Liver (tissue), 9 donors: ENCODE results near the gene BEGAIN. TPM values are rescaled to one million over a fixed set of nuclear protein-coding genes. Genes with fewer than 3 reads are reported as not detected.

Experiments
- DNase-seq: peaks from one replicate; pipeline ENCODE4 v3.0.0-alpha.2; 2017; ENCODE audit warnings: low spot score
- H3K27ac ChIP-seq, 2 donors: one replicate each; pipeline ENCODE4 v1.7.0; 2013; ENCODE audit warnings: inconsistent platforms in 2 of 2, low read length in 2 of 2, control low read depth in 1 of 2, low read depth in 1 of 2, mild to moderate bottlenecking in 1 of 2
- H3K27me3 ChIP-seq, 4 donors: one replicate each; pipeline versions ENCODE4 v1.6.1 to v1.7.0; 2013; ENCODE audit warnings: low read length in 3 of 4, inconsistent platforms in 1 of 4, mild to moderate bottlenecking in 1 of 4, moderate library complexity in 1 of 4; ENCODE audit not compliant: control insufficient read depth in 4 of 4, insufficient read depth in 4 of 4
- H3K36me3 ChIP-seq, 4 donors: one replicate each; pipeline versions ENCODE4 v1.6.1 to v1.7.0; 2013; ENCODE audit warnings: low read length in 3 of 4, mild to moderate bottlenecking in 3 of 4, low read depth in 1 of 4, moderate library complexity in 1 of 4; ENCODE audit not compliant: control insufficient read depth in 4 of 4, insufficient read depth in 3 of 4
- H3K4me1 ChIP-seq, 4 donors: one replicate each; pipeline versions ENCODE4 v1.6.1 to v1.7.0; 2013; ENCODE audit warnings: low read length in 3 of 4, mild to moderate bottlenecking in 3 of 4, moderate library complexity in 1 of 4; ENCODE audit not compliant: control insufficient read depth in 4 of 4, insufficient read depth in 4 of 4
- H3K4me3 ChIP-seq, 3 donors: one replicate each; pipeline versions ENCODE4 v1.6.1 to v1.7.0; 2013; ENCODE audit warnings: low read length in 3 of 3, control low read depth in 1 of 3, low read depth in 1 of 3, mild to moderate bottlenecking in 1 of 3
- H3K9ac ChIP-seq, 2 donors: one replicate each; pipeline ENCODE4 v1.7.0; 2013; ENCODE audit warnings: low read length in 2 of 2, mild to moderate bottlenecking in 2 of 2, moderate library complexity in 2 of 2, control low read depth in 1 of 2, low read depth in 1 of 2
- H3K9me3 ChIP-seq, 4 donors: one replicate each; pipeline versions ENCODE4 v1.6.1 to v1.7.0; 2013; ENCODE audit warnings: low read length in 3 of 4; ENCODE audit not compliant: control insufficient read depth in 4 of 4
- EGR1 ChIP-seq, 2 donors: IDR thresholded peaks; 2 replicates each; pipeline ENCODE4 v1.6.1; 2016 to 2018; ENCODE audit warnings: antibody characterized with exemption in 2 of 2, low read depth in 2 of 2
- FOXA1 ChIP-seq: IDR thresholded peaks from 2 replicates; pipeline ENCODE4 v1.6.1; 2016; ENCODE audit warnings: antibody characterized with exemption
- FOXA2 ChIP-seq: IDR thresholded peaks from 2 replicates; pipeline ENCODE4 v1.6.1; 2016; ENCODE audit warnings: antibody characterized with exemption
- GABPA ChIP-seq, 2 donors: IDR thresholded peaks in 1 of 2; conservative IDR thresholded peaks in 1 of 2; 2 replicates each; pipeline ENCODE4 v1.6.1; 2016; ENCODE audit warnings: antibody characterized with exemption in 2 of 2, mild to moderate bottlenecking in 1 of 2, moderate library complexity in 1 of 2
- HNF4A ChIP-seq, 2 donors: conservative IDR thresholded peaks; 2 replicates each; pipeline ENCODE4 v1.6.1; 2016; ENCODE audit warnings: antibody characterized with exemption in 2 of 2, mild to moderate bottlenecking in 2 of 2
- HNF4G ChIP-seq: IDR thresholded peaks from 2 replicates; pipeline ENCODE4 v1.6.1; 2016; ENCODE audit warnings: antibody characterized with exemption
- JUND ChIP-seq, 2 donors: IDR thresholded peaks; 2 replicates each; pipeline ENCODE4 v1.6.1; 2016; ENCODE audit warnings: antibody characterized with exemption in 2 of 2
- NR2F2 ChIP-seq: IDR thresholded peaks from 2 replicates; pipeline ENCODE4 v1.6.1; 2016; ENCODE audit warnings: antibody characterized with exemption
- RAD21 ChIP-seq, 2 donors: IDR thresholded peaks; 2 replicates each; pipeline ENCODE4 v1.6.1; 2016; ENCODE audit warnings: antibody characterized with exemption in 2 of 2, mild to moderate bottlenecking in 2 of 2
- RXRA ChIP-seq, 2 donors: IDR thresholded peaks; 2 replicates each; pipeline ENCODE4 v1.6.1; 2017 to 2018; ENCODE audit warnings: antibody characterized with exemption in 2 of 2, mild to moderate bottlenecking in 1 of 2
- SP1 ChIP-seq: IDR thresholded peaks from 2 replicates; pipeline ENCODE4 v1.6.1; 2018; ENCODE audit warnings: antibody characterized with exemption, mild to moderate bottlenecking
- TAF1 ChIP-seq: conservative IDR thresholded peaks from 2 replicates; pipeline ENCODE4 v1.6.1; 2016; ENCODE audit warnings: antibody characterized with exemption, mild to moderate bottlenecking
- YY1 ChIP-seq: IDR thresholded peaks from 2 replicates; pipeline ENCODE4 v1.6.1; 2016; ENCODE audit warnings: antibody characterized with exemption, mild to moderate bottlenecking
- WGBS: extraction: QIAGEN DNeasy Blood & Tissue Kit; methylation state at CpG from one replicate; pipeline ENCODE4 v1.1.7; 2013; 5-methylcytosine and 5-hydroxymethylcytosine counted together
- polyA plus RNA-seq, 2 donors: library from polyadenylated mRNA; stranded (reverse) in 1 of 2; unstranded in 1 of 2; fragments of 200-250 nt in 1 of 2; fragments of >200 nt in 1 of 2; fragmentation: Nextera tagmentation in 1 of 2; extraction: Ambion mirVana in 1 of 2; gene quantifications; one replicate each; pipeline versions ENCODE4 v1.2.1 to v1.2.3, GENCODE V29; 2013 to 2015
- total RNA-seq, 2 donors: library from RNA; depleted of rRNA; stranded (reverse); fragments of >200 nt; gene quantifications; one replicate each; pipeline ENCODE4 v1.2.3, GENCODE V29; 2014
- TF ChIP-seq, protein P1 (sequence below): IDR thresholded peaks from 2 replicates; pipeline ENCODE4 v1.6.1; 2016; ENCODE audit warnings: antibody characterized with exemption
- TF ChIP-seq, protein P2 (sequence below): IDR thresholded peaks from 2 replicates; pipeline ENCODE4 v1.6.1; 2016; ENCODE audit warnings: antibody characterized with exemption
- TF ChIP-seq, protein P3 (sequence below): fragments of 150-350 bp; IDR thresholded peaks from 2 replicates; pipeline ENCODE4 v1.5.1; 2017; ENCODE audit warnings: improper control_type of control experiment, low read depth, low read length; ENCODE audit not compliant: missing input control
- TF ChIP-seq, protein P4 (sequence below): IDR thresholded peaks from 2 replicates; pipeline ENCODE4 v1.6.1; 2016; ENCODE audit warnings: antibody characterized with exemption, mild to moderate bottlenecking
- TF ChIP-seq, protein P5 (sequence below): IDR thresholded peaks from 2 replicates; pipeline ENCODE4 v1.6.1; 2016; ENCODE audit warnings: antibody characterized with exemption
- donor health status: healthy.
- donor health status: healthy.
- donor health status: healthy.
- donor health status: healthy.
- donor health status: healthy.

The BEGAIN gene
- total and polyA plus RNA-seq, 4 donors: 0.11 to 1.9 (median 0.29) TPM

DNA sequence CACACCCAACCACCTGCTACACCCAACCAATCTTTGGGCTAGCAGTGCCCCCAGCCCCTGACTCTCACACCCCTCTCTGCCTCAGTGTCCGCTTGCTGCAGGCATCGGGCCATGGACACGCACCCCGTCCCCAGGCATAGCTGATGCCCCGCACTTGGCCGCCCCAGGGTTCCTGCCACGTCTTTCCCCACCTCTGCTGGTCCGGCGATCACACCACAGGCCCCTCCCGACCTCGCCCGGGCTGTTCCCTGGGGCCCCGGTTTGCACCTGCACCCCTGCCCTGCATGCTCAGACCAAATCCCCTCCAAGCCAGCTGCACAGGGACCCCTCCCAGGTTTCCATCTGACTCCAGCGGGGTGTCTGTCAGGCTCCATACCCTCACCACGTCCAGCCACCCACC, 38.3 kb downstream of the BEGAIN start:
- no peak overlapping the region for H3K27ac ChIP-seq
- TF ChIP-seq, protein P1, sequence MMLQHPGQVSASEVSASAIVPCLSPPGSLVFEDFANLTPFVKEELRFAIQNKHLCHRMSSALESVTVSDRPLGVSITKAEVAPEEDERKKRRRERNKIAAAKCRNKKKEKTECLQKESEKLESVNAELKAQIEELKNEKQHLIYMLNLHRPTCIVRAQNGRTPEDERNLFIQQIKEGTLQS: no peak
- TF ChIP-seq FOXA2: no peak
- no peak for TF ChIP-seq EGR1 (IDR thresholded peaks at IDR 0.05; ENCODE audit: low read depth in 2 of 2)
- no peak for TF ChIP-seq GABPA (IDR thresholded peaks at IDR 0.05 in 1 of 2, conservative IDR thresholded peaks at IDR 0.05 in 1 of 2)
- TF ChIP-seq YY1: no peak
- TF ChIP-seq HNF4G: no peak
- TF ChIP-seq, protein P2, sequence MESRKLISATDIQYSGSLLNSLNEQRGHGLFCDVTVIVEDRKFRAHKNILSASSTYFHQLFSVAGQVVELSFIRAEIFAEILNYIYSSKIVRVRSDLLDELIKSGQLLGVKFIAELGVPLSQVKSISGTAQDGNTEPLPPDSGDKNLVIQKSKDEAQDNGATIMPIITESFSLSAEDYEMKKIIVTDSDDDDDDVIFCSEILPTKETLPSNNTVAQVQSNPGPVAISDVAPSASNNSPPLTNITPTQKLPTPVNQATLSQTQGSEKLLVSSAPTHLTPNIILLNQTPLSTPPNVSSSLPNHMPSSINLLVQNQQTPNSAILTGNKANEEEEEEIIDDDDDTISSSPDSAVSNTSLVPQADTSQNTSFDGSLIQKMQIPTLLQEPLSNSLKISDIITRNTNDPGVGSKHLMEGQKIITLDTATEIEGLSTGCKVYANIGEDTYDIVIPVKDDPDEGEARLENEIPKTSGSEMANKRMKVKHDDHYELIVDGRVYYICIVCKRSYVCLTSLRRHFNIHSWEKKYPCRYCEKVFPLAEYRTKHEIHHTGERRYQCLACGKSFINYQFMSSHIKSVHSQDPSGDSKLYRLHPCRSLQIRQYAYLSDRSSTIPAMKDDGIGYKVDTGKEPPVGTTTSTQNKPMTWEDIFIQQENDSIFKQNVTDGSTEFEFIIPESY: no peak
- TF ChIP-seq HNF4A (conservative IDR thresholded peaks at IDR 0.05): no peak
- TF ChIP-seq, protein P3, sequence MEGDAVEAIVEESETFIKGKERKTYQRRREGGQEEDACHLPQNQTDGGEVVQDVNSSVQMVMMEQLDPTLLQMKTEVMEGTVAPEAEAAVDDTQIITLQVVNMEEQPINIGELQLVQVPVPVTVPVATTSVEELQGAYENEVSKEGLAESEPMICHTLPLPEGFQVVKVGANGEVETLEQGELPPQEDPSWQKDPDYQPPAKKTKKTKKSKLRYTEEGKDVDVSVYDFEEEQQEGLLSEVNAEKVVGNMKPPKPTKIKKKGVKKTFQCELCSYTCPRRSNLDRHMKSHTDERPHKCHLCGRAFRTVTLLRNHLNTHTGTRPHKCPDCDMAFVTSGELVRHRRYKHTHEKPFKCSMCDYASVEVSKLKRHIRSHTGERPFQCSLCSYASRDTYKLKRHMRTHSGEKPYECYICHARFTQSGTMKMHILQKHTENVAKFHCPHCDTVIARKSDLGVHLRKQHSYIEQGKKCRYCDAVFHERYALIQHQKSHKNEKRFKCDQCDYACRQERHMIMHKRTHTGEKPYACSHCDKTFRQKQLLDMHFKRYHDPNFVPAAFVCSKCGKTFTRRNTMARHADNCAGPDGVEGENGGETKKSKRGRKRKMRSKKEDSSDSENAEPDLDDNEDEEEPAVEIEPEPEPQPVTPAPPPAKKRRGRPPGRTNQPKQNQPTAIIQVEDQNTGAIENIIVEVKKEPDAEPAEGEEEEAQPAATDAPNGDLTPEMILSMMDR: no peak
- TF ChIP-seq JUND (IDR thresholded peaks at IDR 0.05): no peak
- no peak for TF ChIP-seq RAD21 (IDR thresholded peaks at IDR 0.05)
- TF ChIP-seq, protein P4, sequence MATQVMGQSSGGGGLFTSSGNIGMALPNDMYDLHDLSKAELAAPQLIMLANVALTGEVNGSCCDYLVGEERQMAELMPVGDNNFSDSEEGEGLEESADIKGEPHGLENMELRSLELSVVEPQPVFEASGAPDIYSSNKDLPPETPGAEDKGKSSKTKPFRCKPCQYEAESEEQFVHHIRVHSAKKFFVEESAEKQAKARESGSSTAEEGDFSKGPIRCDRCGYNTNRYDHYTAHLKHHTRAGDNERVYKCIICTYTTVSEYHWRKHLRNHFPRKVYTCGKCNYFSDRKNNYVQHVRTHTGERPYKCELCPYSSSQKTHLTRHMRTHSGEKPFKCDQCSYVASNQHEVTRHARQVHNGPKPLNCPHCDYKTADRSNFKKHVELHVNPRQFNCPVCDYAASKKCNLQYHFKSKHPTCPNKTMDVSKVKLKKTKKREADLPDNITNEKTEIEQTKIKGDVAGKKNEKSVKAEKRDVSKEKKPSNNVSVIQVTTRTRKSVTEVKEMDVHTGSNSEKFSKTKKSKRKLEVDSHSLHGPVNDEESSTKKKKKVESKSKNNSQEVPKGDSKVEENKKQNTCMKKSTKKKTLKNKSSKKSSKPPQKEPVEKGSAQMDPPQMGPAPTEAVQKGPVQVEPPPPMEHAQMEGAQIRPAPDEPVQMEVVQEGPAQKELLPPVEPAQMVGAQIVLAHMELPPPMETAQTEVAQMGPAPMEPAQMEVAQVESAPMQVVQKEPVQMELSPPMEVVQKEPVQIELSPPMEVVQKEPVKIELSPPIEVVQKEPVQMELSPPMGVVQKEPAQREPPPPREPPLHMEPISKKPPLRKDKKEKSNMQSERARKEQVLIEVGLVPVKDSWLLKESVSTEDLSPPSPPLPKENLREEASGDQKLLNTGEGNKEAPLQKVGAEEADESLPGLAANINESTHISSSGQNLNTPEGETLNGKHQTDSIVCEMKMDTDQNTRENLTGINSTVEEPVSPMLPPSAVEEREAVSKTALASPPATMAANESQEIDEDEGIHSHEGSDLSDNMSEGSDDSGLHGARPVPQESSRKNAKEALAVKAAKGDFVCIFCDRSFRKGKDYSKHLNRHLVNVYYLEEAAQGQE: no peak
- TF ChIP-seq FOXA1: no peak
- TF ChIP-seq SP1: no peak
- TF ChIP-seq, protein P5, sequence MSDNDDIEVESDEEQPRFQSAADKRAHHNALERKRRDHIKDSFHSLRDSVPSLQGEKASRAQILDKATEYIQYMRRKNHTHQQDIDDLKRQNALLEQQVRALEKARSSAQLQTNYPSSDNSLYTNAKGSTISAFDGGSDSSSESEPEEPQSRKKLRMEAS: no peak
- no peak for TF ChIP-seq NR2F2
- TF ChIP-seq TAF1: no peak
- no peak for TF ChIP-seq RXRA (IDR thresholded peaks at IDR 0.05)
- 87% methylated on average over 15 of the region's 15 CpGs for WGBS

More for the DNA sequence above, 38.3 kb downstream of the BEGAIN start:
- Histone ChIP-seq H3K4me1 (peaks cover 0 to 6% (median 2%) of the 10 kb centered on the region in 4 donors), H3K9ac (no peak overlapping the region), H3K36me3 (no peaks in the 10 kb centered on the region), H3K9me3 (no peaks in the 10 kb centered on the region), H3K27me3 (no peaks in the 10 kb centered on the region), H3K4me3 (no peak overlapping the region)
- no peak for DNase-seq
